HG02938 (cell line): ENCODE data around the gene MKRN1.
"Not testable (repeated sequence)": the region's sequence is repeated elsewhere in the genome, so short reads cannot be mapped to it uniquely, and the experiment has no call there.

Experiments used
- ATAC-seq: cut with Tn5 transposase; IDR thresholded peaks from one replicate; pipeline ENCODE4 v1.9.1; 2021; ENCODE audit warnings: mild to moderate bottlenecking, moderate library complexity; ENCODE audit not compliant: unreplicated experiment

Gene MKRN1

GRCh38 chr7:140440593-140440992 is 38.7 kb downstream of the MKRN1 start:
- no peak for ATAC-seq

DNA sequence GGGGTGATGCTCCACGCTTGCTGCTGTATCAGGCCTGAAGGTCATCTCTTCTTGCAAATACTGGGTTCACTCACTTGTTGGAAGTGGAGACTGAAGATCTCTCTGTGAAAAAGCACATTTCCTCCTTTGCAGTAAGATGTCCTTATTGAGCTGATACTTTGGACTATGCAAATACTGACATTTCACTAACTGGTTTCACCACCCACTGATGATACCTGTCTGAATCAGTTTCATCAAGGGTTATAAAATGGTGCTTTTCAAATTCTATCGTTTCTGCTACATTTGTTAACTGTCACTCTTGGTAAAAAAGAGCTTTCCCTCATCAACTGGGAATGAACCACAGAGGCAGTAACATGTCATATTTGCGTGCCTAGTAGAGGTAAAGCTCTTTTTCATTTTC is 39.9 kb downstream of the MKRN1 start:
- peak; percentile 87 for ATAC-seq

- ATAC-seq: no peak
Observed at GRCh38 chr7:140435252-140435895, 43.9 kb downstream of the MKRN1 start.

GRCh38 chr7:140433396-140433795 is 45.9 kb downstream of the MKRN1 start:
- no peak for ATAC-seq

DNA sequence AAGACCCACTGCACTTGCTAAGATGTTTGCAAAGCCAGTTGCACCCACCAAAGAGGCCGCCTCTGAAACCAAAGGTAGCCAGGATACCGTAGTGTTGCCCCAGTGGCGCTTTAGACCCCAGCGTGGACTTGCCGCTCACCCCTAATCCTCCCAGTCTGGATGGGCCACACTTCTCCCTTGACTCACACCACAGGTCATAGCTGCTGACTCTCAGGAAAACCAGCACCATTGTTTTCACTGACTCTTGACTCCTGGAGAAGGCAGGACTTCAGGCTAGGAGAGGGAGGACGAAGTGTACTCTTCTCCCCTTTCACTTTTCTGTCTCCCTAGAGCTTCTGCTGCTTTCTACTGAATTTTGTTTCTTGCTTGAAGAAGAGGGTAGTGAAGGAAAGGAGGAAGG is 53.2 kb downstream of the MKRN1 start:
- ATAC-seq: no peak

DNA sequence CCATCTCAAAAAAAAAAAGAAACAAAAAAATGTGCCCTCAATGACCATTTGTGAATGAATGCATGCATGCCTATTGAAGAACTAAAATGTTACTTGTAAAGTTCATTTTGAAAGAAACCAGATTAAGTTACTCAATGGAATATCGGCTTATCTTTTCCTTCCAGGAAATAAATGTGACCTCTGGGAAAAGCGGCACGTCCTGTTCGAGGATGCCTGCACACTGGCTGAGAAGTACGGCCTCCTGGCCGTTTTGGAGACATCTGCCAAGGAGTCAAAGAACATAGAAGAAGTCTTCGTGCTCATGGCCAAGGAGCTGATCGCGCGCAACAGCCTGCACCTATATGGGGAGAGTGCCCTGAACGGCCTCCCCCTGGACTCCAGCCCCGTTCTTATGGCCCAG is 53.6 kb downstream of the MKRN1 start:
- no peak for ATAC-seq

DNA sequence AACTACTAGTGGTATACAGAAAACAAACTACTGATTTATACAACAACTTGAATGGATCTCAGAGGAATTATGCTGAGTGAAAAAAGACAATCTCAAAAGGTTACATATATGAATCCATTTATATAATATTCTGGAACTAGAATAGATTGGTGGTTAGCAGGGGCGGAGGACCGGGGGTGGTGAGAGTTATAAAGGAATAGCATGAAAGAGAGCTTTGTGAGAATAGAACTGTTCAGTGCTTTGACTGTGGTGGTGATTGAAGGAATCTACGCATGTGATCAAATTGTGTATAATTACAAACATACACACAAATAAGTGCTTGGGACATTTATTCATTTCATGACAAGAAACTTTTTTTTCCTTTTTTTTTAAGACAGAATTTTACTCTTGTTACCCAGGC is 55.8 kb downstream of the MKRN1 start:
- no peak for ATAC-seq

DNA sequence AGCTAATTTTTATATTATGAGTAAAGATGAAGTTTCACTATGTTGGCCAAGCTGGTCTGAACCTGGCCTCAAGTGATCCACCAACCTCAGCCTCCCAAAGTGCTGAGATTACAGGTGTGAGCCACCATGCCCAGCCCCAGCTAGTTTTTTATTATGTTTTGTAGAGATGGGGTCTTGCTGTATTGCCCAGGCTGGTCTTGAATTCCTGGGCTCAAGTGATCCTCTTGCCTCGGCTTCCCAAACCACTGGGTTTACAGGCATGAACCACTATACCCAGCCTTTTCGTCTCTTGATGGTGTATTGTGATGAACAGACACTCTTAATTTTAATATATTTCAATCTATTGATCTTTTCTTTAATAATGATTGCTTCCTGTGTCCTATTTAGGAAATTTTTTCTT is 57.8 kb downstream of the MKRN1 start:
- no peak for ATAC-seq

GRCh38 chr7:140418653-140419052 is 60.7 kb downstream of the MKRN1 start:
- no peak for ATAC-seq

DNA sequence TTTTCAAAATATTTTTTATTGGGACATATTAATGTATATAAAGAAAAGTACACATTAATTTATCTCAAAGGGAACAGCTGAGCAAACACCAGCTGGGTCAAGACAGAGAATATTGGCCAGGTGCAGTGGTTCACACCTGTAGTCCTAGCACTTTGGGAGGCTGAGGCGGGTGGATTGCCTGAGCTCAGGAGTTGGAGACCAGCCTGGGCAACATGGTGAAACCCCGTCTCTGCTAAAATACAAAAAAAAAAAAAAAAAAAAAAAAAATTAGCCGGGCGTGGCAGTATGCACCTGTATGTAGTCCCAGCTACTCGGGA is 61.2 kb downstream of the MKRN1 start:
- not testable (repeated sequence) for ATAC-seq

GRCh38 chr7:140417456-140418155 is 61.7 kb downstream of the MKRN1 start:
- no peak for ATAC-seq

GRCh38 chr7:140416560-140416959 is 62.7 kb downstream of the MKRN1 start:
- no peak for ATAC-seq

GRCh38 chr7:140415816-140416215 is 63.5 kb downstream of the MKRN1 start:
- ATAC-seq: not testable (repeated sequence)

- no peak for ATAC-seq
Observed at GRCh38 chr7:140415361-140415760, 63.9 kb downstream of the MKRN1 start.

- ATAC-seq: no peak
Observed at GRCh38 chr7:140404565-140405065, 74.7 kb downstream of the MKRN1 start.

DNA sequence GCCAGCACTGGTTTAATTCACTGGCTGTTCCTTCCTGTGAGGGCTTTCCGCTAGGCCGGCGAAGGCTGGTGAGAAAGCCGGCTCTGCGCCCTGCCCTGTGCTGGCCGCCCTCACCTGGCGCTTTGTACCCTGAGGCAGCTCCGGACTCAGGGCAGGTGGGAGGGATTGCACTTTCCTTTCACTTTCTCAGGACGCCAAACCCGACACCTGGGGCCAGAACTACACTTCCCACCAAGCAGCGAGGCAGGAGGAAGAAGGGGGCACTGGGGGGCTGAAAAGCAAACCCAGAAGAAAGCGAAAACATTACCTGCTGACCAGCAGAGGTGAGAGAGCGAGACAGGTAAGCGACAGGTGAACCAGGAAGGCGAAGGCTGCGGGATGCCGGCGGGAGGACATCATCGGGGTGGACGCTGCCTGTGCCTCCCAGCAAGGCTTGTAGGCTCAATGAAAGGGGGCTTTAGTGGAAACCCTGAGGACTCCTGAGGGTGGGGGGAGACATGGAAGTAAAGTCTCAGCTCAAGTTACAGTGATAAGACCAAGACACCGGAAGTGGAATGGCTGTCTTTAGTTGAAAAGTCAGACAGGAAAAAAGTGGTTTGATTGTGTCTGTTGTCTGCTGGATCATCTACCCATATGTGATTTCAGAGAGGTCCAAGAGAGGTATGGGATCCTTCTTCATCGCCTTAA is 75.3 kb downstream of the MKRN1 start, which contains the start of gene RAB19:
TSS of gene RAB19 (plus strand) at position 181 of the 687 bp plus-strand sequence. CDS start 3,589 bp downstream, outside the sequence.
- ATAC-seq: no peak
